ENCODE data around the gene TMEM115. TPM values are rescaled to one million over a fixed set of nuclear protein-coding genes. Genes with fewer than 3 reads are reported as not detected.

The TMEM115 gene
- total RNA-seq, 1 donor from 2014 or later: 64.8 TPM

GRCh38 chr3:50333744-50334328 is 25.5 kb downstream of the TMEM115 start:
- no peak for DNase-seq (ENCODE audit: low read depth)

- DNase-seq (ENCODE audit: low read depth): no peak
These were observed 27.9 kb downstream of the TMEM115 start for GRCh38 chr3:50331364-50331907.

DNA sequence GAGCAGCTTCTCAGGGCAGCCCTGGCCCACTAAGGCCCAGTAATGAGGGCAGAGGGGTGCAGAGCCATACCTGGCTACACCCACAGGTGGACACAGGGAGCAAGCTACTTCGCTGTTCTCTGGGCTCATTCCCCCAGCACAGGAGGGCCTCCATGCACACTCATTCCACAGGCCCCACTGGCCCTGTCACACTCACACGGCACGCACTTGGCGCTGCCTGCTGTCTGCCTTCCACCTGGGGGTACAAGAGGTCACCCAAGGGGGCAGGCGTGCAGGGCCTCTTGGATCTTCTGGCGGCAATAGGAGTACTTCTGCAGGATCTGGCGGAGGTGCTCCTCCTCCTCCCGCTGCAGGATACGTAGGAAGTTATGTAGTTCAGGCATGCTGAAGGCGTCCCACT is 29.0 kb downstream of the TMEM115 start:
- DNase-seq (ENCODE audit: low read depth): no peak

DNA sequence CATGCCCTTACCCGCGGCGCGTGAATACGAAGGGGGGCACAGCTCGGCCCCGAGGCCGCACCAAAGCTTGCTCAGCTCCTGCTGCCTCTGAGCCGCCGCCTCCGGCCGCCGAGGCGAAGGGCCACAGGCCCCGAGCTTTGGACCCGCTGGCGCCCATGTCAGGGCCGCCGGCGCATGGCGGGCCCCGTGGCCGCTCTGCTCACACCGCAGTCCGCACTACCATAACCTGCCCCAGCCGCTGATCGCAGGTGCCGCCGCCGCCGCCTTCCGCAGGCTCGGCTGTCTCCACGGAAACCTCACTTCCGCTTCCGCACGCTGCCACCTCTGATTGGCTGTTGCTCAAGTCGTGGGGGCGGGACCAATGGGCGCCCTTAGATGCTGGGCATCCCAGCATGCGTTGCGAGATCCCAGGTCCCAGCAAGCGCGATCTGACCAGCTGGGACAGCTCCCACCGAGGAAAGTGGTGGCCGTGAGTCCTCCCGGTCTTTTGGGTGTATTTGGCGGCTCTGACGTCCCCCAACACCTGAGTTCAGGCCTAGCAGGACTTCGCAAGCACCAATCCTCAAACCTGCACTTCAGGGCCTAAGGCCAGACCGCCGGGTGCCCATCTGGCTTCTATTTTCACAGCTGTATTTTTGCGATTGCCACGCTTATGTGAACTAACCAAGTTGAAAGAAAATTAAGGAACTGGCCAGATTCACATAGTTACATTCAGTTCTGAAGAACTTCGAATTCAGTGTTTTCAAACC is 31.2 kb downstream of the TMEM115 start, which contains the start of gene TUSC2:
TSS of gene TUSC2 (minus strand) at position 281 of the 749 bp plus-strand sequence. CDS start at position 157, 124 bp downstream.
- DNase-seq (ENCODE audit: low read depth): peak; percentile 94

- DNase-seq (ENCODE audit: low read depth): no peak
These were observed 32.2 kb downstream of the TMEM115 start for GRCh38 chr3:50327129-50327528.

- no peak for DNase-seq (ENCODE audit: low read depth)
These were observed 33.2 kb downstream of the TMEM115 start for GRCh38 chr3:50326182-50326541.

- DNase-seq (ENCODE audit: low read depth): no peak
These were observed 33.7 kb downstream of the TMEM115 start for GRCh38 chr3:50325497-50326181.

DNA sequence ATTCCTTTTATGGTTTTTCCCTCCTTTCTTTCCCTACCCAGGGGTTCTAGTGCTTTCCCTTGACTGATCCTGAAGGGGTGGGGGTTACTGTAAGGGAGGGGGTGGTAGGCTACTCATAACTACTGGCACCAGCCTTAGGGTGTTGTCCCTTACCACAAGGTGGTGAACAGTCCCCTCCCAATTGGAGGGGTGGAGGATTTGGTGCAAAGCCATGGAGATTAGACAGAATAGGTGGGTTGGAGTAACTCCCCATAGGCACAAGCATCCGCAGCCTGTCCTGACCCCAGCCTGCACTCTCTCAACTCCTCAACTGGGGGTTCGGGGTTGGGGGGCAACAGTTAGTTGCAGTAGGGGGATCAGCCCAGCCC is 34.2 kb downstream of the TMEM115 start:
- DNase-seq (ENCODE audit: low read depth): no peak

- DNase-seq (ENCODE audit: low read depth): peak; percentile 45
These were observed 34.8 kb downstream of the TMEM115 start for GRCh38 chr3:50324351-50325112.

- DNase-seq (ENCODE audit: low read depth): no peak
These were observed 35.6 kb downstream of the TMEM115 start for GRCh38 chr3:50323614-50324199.

DNA sequence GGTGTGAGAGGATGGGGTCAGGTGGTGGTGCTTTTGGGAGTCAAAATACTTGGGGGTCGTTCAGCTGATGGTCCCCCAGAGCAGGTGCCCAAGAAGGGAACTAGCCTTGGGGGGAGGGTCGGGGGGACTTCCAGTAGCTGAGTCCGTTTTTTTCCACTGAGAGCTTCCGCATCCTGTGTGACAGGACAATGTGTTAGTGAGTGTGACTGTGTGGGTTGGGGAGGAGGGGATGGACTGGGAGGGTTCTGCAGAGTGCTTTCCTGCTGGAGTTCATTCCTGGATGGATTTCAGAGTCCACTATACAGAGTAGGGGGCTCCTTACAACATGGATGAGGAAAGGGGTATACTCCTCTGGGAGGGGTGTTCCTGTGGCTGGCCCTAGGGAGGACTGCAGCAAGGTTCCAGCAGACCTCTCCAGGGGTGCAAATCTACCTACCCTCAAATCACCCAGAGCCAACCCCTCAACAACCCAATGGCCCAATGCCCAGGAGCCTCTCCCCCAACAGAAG is 36.2 kb downstream of the TMEM115 start:
- no peak for DNase-seq (ENCODE audit: low read depth)

DNA sequence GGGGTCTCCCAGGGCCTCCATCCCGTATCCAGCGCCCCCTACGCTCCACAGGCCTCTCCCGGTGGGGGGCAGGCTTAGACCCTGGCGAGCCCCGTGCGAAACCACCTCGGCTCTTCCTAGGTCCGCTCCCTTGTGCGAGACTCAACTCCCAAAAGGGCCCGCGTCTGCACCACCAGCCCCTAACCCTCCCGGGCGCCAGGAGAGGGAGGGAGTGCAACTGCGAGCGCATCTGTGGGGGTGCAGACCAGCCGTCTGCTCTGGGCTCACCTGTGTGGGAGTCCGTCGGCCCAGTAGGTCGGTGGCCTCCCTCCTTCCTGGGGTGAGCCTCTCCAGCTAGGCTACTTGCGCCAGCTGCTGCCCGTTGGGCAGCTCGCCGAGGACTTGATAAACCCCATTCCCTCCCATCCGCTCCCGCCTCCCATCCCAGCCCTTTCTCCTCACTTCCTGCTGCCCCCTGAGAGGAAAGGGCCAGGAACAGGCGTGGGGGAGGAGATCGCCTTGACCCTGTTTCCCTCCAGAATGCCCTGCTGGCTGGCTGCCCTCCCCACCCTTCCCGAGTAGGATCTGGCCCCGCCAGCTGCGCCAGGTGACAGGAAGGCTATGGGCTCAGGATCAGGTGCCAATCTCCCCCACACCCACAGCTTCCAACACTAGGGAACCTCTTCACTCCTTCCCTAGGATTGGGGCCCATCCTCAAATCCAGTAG is 36.8 kb downstream of the TMEM115 start, which contains the start of gene HYAL2:
TSS of gene HYAL2 (minus strand) at position 360 of the 706 bp plus-strand sequence. CDS start 2,256 bp downstream, outside the sequence.
- no peak for DNase-seq (ENCODE audit: low read depth)

DNA sequence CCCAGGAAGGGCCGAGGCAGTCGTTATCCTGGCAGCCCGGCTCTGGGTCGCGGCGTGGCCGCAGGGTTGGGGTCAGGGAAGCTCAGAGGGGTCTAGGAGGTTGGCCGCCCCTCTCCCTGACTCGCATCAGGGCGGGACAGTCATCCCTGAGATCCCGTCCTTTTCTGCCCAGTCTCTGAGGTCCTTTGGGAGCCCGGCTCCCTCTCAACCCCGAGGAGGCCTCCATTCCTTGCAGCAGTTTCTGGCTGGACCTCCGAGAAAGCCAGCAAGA is 37.3 kb downstream of the TMEM115 start:
- DNase-seq (ENCODE audit: low read depth): no peak

- peak; percentile 70 for DNase-seq (ENCODE audit: low read depth)
These were observed 37.8 kb downstream of the TMEM115 start for GRCh38 chr3:50321336-50322114.

DNA sequence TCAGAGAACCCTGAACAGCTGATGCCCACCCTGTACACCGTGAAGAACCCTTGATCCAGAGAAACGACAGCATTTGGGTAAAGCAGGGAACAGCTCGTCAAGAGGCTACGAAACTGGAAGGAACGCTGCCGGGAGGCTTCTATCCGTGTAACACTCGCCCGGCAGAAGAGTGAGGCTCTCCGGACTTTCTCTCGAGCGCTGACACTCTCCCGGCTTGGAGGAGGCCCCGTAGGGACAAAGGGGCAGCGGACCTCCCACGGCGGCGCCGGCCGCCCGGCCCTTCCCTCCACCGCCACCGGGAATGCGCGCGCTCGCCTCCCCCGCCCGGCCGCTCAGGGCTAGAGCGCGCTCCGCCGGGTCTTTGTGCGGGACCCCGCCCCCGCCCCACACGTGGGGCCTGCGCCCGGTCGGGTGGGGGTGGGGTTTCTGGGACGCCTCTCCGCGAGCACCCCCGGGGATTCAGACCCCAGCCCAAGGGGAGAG is 38.4 kb downstream of the TMEM115 start:
- peak; percentile 15 for DNase-seq (ENCODE audit: low read depth)

- no peak for DNase-seq (ENCODE audit: low read depth)
These were observed 39.3 kb downstream of the TMEM115 start for GRCh38 chr3:50319894-50320625.

- no peak for DNase-seq (ENCODE audit: low read depth)
These were observed 40.0 kb downstream of the TMEM115 start for GRCh38 chr3:50319181-50319893.

- no peak for DNase-seq (ENCODE audit: low read depth)
These were observed 40.7 kb downstream of the TMEM115 start for GRCh38 chr3:50318615-50319014.
